Inflammatory macrophage treated with lipopolysaccharide for 1 hour (primary cell): ENCODE data around the gene KAT8.
A peak's percentile ranks its signal among the peaks of the same experiment; 100 is the strongest.
"Not testable (repeated sequence)": the region's sequence is repeated elsewhere in the genome, so short reads cannot be mapped to it uniquely, and the experiment has no call there.

Experiments
- DNase-seq, 2 donors: peaks; one replicate each; pipeline ENCODE4 v3.0.0-alpha.2; 2020 to 2022

The KAT8 gene

GRCh38 chr16:31084584-31085302 lies 32.7 kb upstream of the KAT8 start:
- DNase-seq: no peak

- no peak for DNase-seq
These were observed 32.1 kb upstream of the KAT8 start for GRCh38 chr16:31085411-31085810.

GRCh38 chr16:31085873-31086628 lies 31.4 kb upstream of the KAT8 start:
- no peak for DNase-seq

GRCh38 chr16:31086629-31086906 lies 30.9 kb upstream of the KAT8 start:
- DNase-seq: no peak

- DNase-seq: no peak
These were observed 30.0 kb upstream of the KAT8 start for GRCh38 chr16:31087481-31087880.

GRCh38 chr16:31087971-31088370 lies 29.5 kb upstream of the KAT8 start:
- DNase-seq: no peak

GRCh38 chr16:31088459-31089183 lies 28.8 kb upstream of the KAT8 start, which contains the start of gene PRSS53:
Gene PRSS53 (minus strand): TSS chr16:31088943. CDS start chr16:31088809, 134 bp downstream.
- DNase-seq: no peak

GRCh38 chr16:31089199-31089598 lies 28.3 kb upstream of the KAT8 start:
- DNase-seq: no peak

- DNase-seq: no peak
These were observed 26.9 kb upstream of the KAT8 start for GRCh38 chr16:31090540-31090939.

- DNase-seq: no peak
These were observed 25.1 kb upstream of the KAT8 start for GRCh38 chr16:31092330-31092729.

GRCh38 chr16:31093132-31093703 lies 24.2 kb upstream of the KAT8 start:
- no peak for DNase-seq

GRCh38 chr16:31094088-31094423 lies 23.4 kb upstream of the KAT8 start:
- no peak for DNase-seq

GRCh38 chr16:31094424-31095120 lies 22.9 kb upstream of the KAT8 start, which contains the start of gene VKORC1:
Gene VKORC1 (minus strand): TSS chr16:31094797. CDS start chr16:31094729, 68 bp downstream.
- DNase-seq: peak; percentile 97

GRCh38 chr16:31099860-31100638 lies 17.4 kb upstream of the KAT8 start:
- DNase-seq: no peak

GRCh38 chr16:31100876-31101641 lies 16.4 kb upstream of the KAT8 start:
- DNase-seq: not testable (repeated sequence)

GRCh38 chr16:31105677-31106213 lies 11.7 kb upstream of the KAT8 start:
- peak; percentile 64 to 85 for DNase-seq

GRCh38 chr16:31106509-31107464 lies 10.7 kb upstream of the KAT8 start:
- no peak for DNase-seq

GRCh38 chr16:31107465-31107867 lies 10.0 kb upstream of the KAT8 start:
- no peak for DNase-seq

GRCh38 chr16:31108035-31108793 lies 9.2 kb upstream of the KAT8 start, which contains the start of gene BCKDK:
Gene BCKDK (plus strand): TSS chr16:31108386. CDS start chr16:31109224, 838 bp downstream.
- DNase-seq: peak; percentile 72 to 84
